Activated T-cell treated with anti-CD3 and anti-CD28 coated beads, Interleukin-2, amount 50 U/mL, for 4 hours (primary cell): ENCODE results near the gene PRELID3B. TPM values are rescaled to one million over a fixed set of nuclear protein-coding genes. Genes with fewer than 3 reads are reported as not detected.
A peak's percentile ranks its signal among the peaks of the same experiment; 100 is the strongest.

Source experiments
- ATAC-seq, 2 donors: fragments of 200-7000 bp; cut with Tn5 transposase; one replicate each; pipeline ENCODE4 v1.10.0; 2021
- DNase-seq: peaks from one replicate; pipeline ENCODE4 v3.0.0-alpha.2; 2020
- H3K27me3 Mint-ChIP-seq: one replicate; pipeline ENCODE4 v1.8.0; 2021; ENCODE audit warnings: low read depth, mixed read lengths
- H3K36me3 Mint-ChIP-seq: one replicate; pipeline ENCODE4 v1.8.0; 2022; ENCODE audit warnings: mixed read lengths; ENCODE audit not compliant: insufficient read depth
- H3K4me1 Mint-ChIP-seq: one replicate; pipeline ENCODE4 v1.8.0; 2021; ENCODE audit warnings: low read depth, mixed read lengths
- H3K4me3 Mint-ChIP-seq: one replicate; pipeline ENCODE4 v1.8.0; 2021; ENCODE audit warnings: mild to moderate bottlenecking, moderate library complexity, mixed read lengths
- H3K9me3 Mint-ChIP-seq: one replicate; pipeline ENCODE4 v1.8.0; 2021; ENCODE audit warnings: mixed read lengths
- total RNA-seq, 3 donors: library from RNA; stranded (reverse); gene quantifications; one replicate each; pipeline ENCODE4 v1.2.1, GENCODE V29; 2021

Gene PRELID3B
- 100 to 1,000 TPM; 147 to 174 (median 160) TPM for total RNA-seq

GRCh38 chr20:59042151-59042795 lies at the start of gene PRELID3B:
PRELID3B (minus strand) TSS chr20:59042786; CDS start chr20:59042730, 56 bp downstream.
- Mint-ChIP-seq H3K36me3 (peaks cover 24% of the 10 kb centered on the region), H3K4me1 (peaks cover 50% of the 10 kb centered on the region), H3K4me3 (peak within 1 kb of the TSS; percentile 93), H3K27me3 (no peaks in the 10 kb centered on the region), H3K9me3 (no peaks in the 10 kb centered on the region)
- DNase-seq (no peak), ATAC-seq (peak; percentile 45 to 46)

- Mint-ChIP-seq H3K4me3 (no peak overlapping the region), H3K4me1 (peaks cover 5% of the 10 kb centered on the region), H3K27me3 (no peaks in the 10 kb centered on the region), H3K9me3 (no peaks in the 10 kb centered on the region), H3K36me3 (no peaks in the 10 kb centered on the region)
- ATAC-seq: peak; percentile 74 to 86
- DNase-seq: peak; percentile 91
Observed at GRCh38 chr20:59087829-59088433, 45.3 kb upstream of the PRELID3B start.

- Mint-ChIP-seq H3K27me3 (no peaks in the 10 kb centered on the region), H3K9me3 (no peaks in the 10 kb centered on the region), H3K4me1 (peaks cover 5% of the 10 kb centered on the region), H3K36me3 (no peaks in the 10 kb centered on the region), H3K4me3 (no peak overlapping the region)
- no peak for ATAC-seq
- DNase-seq: no peak
Observed at GRCh38 chr20:59086923-59087322, 44.3 kb upstream of the PRELID3B start.

GRCh38 chr20:59084041-59084850 lies 41.7 kb upstream of the PRELID3B start:
- Mint-ChIP-seq H3K36me3 (no peaks in the 10 kb centered on the region), H3K4me3 (no peak overlapping the region), H3K4me1 (peaks cover 5% of the 10 kb centered on the region), H3K27me3 (peaks cover 4% of the 10 kb centered on the region), H3K9me3 (no peaks in the 10 kb centered on the region)
- DNase-seq (no peak), ATAC-seq (no peak)

GRCh38 chr20:59082981-59083380 lies 40.4 kb upstream of the PRELID3B start:
- peaks cover 5% of the 10 kb centered on the region for H3K27me3 Mint-ChIP-seq
- H3K36me3 Mint-ChIP-seq: no peaks in the 10 kb centered on the region
- H3K4me3 Mint-ChIP-seq: no peak overlapping the region
- DNase-seq (no peak), ATAC-seq (no peak)
- H3K9me3 Mint-ChIP-seq: no peaks in the 10 kb centered on the region
- peaks cover 2% of the 10 kb centered on the region for H3K4me1 Mint-ChIP-seq

GRCh38 chr20:59082077-59082740 lies 39.6 kb upstream of the PRELID3B start:
- DNase-seq (no peak), ATAC-seq (no peak)
- Mint-ChIP-seq H3K9me3 (no peaks in the 10 kb centered on the region), H3K27me3 (peaks cover 9% of the 10 kb centered on the region), H3K36me3 (no peaks in the 10 kb centered on the region), H3K4me1 (peaks cover 2% of the 10 kb centered on the region), H3K4me3 (no peak overlapping the region)

- Mint-ChIP-seq H3K27me3 (peaks cover 10% of the 10 kb centered on the region), H3K4me1 (peaks cover 4% of the 10 kb centered on the region), H3K4me3 (no peak overlapping the region), H3K36me3 (no peaks in the 10 kb centered on the region), H3K9me3 (no peaks in the 10 kb centered on the region)
- no peak for DNase-seq
- ATAC-seq: no peak
Observed at GRCh38 chr20:59081036-59081435, 38.5 kb upstream of the PRELID3B start.

- no peak for DNase-seq
- Mint-ChIP-seq H3K4me1 (peaks cover 19% of the 10 kb centered on the region), H3K4me3 (no peak overlapping the region), H3K9me3 (no peaks in the 10 kb centered on the region), H3K36me3 (no peaks in the 10 kb centered on the region), H3K27me3 (peaks cover 10% of the 10 kb centered on the region)
- ATAC-seq: peak; percentile 42 to 78
Observed at GRCh38 chr20:59078231-59078630, 35.6 kb upstream of the PRELID3B start.

GRCh38 chr20:59077705-59078104 lies 35.1 kb upstream of the PRELID3B start:
- Mint-ChIP-seq H3K36me3 (no peaks in the 10 kb centered on the region), H3K27me3 (peaks cover 10% of the 10 kb centered on the region), H3K4me1 (peaks cover 19% of the 10 kb centered on the region), H3K4me3 (no peak overlapping the region), H3K9me3 (no peaks in the 10 kb centered on the region)
- DNase-seq: no peak
- no peak for ATAC-seq

- DNase-seq (no peak), ATAC-seq (no peak)
- Mint-ChIP-seq H3K4me3 (no peak overlapping the region), H3K9me3 (no peaks in the 10 kb centered on the region), H3K27me3 (peaks cover 6% of the 10 kb centered on the region), H3K4me1 (peaks cover 19% of the 10 kb centered on the region), H3K36me3 (no peaks in the 10 kb centered on the region)
Observed at GRCh38 chr20:59075934-59076508, 33.4 kb upstream of the PRELID3B start.

- no peak overlapping the region for H3K4me3 Mint-ChIP-seq
- peaks cover 19% of the 10 kb centered on the region for H3K4me1 Mint-ChIP-seq
- H3K9me3 Mint-ChIP-seq: no peaks in the 10 kb centered on the region
- H3K27me3 Mint-ChIP-seq: peaks cover 6% of the 10 kb centered on the region
- DNase-seq (no peak), ATAC-seq (peak; percentile 62 to 78)
- no peaks in the 10 kb centered on the region for H3K36me3 Mint-ChIP-seq
Observed at GRCh38 chr20:59074456-59074855, 31.9 kb upstream of the PRELID3B start.

- ATAC-seq (no peak), DNase-seq (no peak)
- Mint-ChIP-seq H3K9me3 (no peaks in the 10 kb centered on the region), H3K4me3 (no peak overlapping the region), H3K4me1 (peaks cover 19% of the 10 kb centered on the region), H3K36me3 (no peaks in the 10 kb centered on the region), H3K27me3 (peaks cover 4% of the 10 kb centered on the region)
Observed at GRCh38 chr20:59073582-59073981, 31.0 kb upstream of the PRELID3B start.

GRCh38 chr20:59071216-59071615 lies 28.6 kb upstream of the PRELID3B start:
- no peaks in the 10 kb centered on the region for H3K9me3 Mint-ChIP-seq
- H3K4me3 Mint-ChIP-seq: no peak overlapping the region
- peaks cover 16% of the 10 kb centered on the region for H3K4me1 Mint-ChIP-seq
- DNase-seq: no peak
- no peaks in the 10 kb centered on the region for H3K27me3 Mint-ChIP-seq
- H3K36me3 Mint-ChIP-seq: no peaks in the 10 kb centered on the region
- no peak for ATAC-seq

GRCh38 chr20:59069026-59069425 lies 26.4 kb upstream of the PRELID3B start:
- Mint-ChIP-seq H3K4me1 (peaks cover 4% of the 10 kb centered on the region), H3K27me3 (no peaks in the 10 kb centered on the region), H3K9me3 (no peaks in the 10 kb centered on the region), H3K36me3 (no peaks in the 10 kb centered on the region), H3K4me3 (no peak overlapping the region)
- no peak for DNase-seq
- ATAC-seq: no peak
